ENCODE data around the gene DUOX2.
"Not testable (repeated sequence)": the region's sequence is repeated elsewhere in the genome, so short reads cannot be mapped to it uniquely, and the experiment has no call there.

The DUOX2 gene

DNA sequence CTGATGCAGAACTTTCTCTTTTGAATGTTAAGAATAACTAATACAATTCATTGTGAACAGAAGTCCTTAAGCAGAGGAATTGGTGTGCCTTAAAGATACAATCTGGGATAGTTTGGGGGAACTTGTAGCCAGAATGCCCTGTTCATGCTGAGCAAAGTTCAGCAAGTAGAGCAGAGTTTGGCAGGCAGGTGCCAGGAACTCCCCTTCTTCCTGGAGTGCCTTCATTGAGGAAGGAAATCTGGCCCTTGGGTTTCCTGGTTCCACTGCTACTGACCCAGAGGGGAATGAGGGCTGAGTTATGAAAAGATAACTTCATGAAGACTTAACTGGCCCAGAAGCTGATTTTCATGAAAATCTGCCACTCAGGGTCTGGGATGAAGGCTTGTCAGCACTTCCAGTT lies 40.4 kb downstream of the DUOX2 start:
- DNase-seq (ENCODE audit: low read depth): not testable (repeated sequence)

DNA sequence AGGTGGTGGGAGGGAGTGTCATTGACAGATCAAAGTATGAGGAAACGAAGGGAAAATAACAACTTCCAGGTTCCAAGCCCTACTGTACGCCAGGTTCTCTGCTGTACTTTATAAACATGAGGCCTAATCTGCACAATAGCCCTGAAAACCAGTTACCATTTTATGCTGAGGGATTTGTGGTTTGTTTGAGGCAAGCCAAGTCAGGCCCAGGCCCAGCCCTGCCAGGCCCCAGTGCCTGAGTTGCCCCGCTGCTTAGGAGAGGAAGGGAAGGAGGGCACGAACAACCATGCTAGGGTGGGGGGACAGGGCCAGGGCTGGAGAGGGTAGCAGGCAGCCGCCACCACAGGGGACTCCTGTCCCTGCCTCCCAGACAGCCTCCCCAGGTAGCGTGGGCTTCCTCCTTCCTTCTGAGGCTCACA lies 44.0 kb downstream of the DUOX2 start:
- DNase-seq (ENCODE audit: low read depth): not testable (repeated sequence)

DNA sequence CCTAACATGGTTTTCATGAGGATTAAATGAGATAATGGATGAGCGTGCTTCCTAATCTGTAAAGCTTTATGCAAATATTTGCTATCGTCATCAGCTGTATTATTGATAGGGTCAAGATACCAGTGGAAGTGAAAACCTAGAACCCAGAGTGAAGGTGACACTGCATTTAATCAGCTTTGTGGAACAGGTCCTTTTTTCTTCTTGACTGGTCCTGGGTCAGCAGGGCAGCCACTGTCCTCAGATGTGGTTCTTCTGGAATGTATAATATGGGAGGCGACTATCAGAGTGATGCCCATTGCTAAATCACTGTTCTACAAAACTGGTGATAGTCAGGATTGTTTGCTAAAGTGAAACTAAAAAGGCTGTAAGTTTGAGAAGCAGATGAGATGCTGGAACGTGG lies 49.6 kb downstream of the DUOX2 start:
- no peak for DNase-seq (ENCODE audit: low read depth)

DNA sequence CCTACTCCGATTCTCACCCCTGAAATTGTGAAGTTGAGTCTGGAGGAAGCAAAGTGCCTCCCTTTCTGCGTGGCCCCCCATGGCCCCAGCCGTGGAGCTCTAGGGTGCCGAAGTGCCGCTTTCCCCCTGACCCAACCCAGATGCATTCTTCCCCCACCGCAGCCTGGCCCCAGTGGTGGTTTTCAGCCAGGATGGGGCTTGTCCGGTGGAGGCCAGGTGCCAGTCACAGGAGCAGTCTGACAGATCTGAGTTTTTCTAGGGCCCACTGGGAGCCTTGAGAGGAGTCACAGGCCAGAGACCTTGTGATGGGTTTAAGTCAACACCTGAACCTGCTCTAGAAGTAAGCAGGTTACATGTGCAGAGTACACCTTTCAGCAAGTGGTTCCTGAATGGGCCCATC lies 51.7 kb downstream of the DUOX2 start:
- not testable (repeated sequence) for DNase-seq (ENCODE audit: low read depth)

DNA sequence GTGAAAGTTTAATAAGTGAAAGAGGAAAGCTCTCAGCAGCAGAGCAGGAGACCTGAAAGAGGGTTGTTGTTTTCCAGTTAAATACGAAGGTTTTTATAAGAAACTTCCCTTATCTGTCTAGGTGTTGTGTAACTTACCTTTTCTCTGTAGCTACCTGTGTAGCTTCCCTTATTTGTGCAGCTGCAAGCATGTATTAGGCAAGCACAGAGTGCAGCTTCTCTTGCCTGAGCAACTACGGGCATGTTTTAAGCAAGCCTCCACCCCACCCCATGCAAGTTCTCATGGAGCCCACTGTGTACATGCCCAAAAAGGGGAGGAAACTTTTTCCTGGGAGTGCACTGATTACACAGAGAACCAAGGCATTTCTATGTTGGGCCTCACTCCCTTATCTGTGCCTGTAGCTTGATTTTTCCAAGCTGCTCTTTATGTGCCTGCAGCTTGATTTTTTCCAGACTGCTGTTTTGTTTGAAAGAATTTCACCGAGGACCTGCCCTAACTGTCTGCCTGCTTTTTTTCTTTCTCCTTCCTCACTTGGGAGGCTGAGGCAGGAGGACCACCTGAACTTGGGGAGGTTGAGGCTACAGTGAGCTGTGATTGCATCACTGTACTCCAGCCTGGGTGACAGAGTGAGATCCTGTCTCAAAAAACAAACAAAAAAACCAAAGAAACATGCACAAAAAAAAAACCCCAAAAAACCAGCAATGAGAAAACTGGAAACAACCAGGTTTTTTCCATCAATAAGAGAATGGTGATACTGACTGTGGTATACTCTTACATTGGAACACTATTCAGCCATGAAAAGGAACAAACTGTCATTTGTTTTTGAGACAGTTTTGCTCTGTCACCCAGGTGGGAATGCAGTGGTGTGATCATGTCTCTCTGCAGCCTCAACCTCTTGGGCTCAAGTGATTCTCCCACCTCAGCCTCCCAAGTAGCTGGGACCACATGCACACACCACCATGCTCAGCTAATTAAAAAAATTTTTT lies 55.0 kb downstream of the DUOX2 start:
- not testable (repeated sequence) for DNase-seq (ENCODE audit: low read depth)

DNA sequence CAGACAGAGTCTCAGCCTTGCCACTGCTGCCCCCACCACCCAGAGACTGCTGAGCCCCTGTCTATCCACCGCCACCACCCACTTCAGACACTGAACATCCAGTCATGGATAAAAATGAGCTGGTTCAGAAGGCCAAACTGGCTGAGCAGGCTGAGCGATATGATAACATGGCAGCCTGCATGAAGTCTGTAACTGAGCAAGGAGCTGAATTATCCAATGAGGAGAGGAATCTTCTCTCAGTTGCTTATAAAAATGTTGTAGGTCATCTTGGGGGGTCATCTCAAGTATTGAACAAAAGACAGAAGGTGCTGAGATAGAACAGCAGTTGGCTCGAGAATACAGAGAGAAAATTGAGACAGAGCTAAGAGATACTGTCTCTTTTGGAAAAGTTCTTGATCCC lies 61.3 kb downstream of the DUOX2 start:
- not testable (repeated sequence) for DNase-seq (ENCODE audit: low read depth)

DNA sequence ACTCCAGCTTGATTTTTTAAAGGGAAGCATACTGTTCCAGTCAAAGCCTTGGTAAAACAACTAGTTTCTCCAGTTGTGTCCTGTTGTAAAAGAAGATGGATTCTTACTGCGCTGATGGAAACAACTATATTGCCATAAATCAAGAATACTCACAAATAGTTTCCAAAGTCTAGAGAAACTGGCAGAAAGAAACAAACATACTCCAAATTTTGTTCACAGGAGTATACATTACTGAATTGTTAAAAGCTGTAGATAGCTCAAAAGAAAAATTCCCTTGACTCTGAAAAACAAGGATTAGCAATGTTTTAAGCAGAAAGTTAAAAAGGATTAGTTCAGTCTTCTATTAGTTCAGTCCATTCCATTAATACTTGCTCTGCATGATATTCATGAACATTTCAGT lies 63.4 kb downstream of the DUOX2 start:
- DNase-seq (ENCODE audit: low read depth): no peak

DNA sequence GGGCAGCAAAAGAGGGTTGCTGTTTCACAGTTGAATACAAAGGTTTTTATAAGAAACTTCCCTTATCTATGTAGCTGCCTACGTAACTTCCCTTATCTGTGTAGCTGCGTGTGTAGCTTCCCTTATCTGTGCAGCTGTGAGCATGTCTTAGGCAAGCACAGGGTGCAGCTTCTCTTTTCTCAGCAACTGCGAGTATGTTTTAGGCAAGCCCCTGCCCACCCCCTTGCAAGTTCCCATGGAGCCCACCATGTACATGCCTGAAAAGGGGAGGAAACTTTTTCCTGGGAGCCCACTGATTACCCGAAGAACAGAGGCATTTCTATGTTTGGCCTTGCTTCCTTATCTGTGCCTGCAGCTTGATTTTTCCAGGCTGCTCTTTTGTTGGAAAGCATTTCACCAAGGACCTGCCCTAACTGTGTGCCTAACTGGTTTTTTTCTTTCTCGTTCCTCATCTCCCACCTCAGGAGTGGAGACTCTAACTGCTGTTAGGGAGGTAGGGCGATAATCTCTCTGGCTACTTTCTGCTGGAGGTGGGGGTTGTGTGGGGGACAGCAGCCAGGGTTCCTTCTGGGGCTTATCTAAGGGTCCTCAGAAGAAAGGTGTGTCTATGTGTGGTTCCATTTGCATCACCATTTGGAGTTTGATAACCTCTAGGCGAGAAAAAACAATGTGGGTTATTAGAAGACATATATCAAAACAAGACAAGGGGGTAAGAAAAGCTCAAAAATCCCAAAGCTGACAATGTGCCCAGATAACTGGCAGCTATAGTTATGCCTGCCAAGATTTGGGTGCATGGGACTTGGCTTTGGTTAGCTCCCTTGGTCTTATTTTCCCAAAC lies 65.0 kb downstream of the DUOX2 start:
- no peak for DNase-seq (ENCODE audit: low read depth)

DNA sequence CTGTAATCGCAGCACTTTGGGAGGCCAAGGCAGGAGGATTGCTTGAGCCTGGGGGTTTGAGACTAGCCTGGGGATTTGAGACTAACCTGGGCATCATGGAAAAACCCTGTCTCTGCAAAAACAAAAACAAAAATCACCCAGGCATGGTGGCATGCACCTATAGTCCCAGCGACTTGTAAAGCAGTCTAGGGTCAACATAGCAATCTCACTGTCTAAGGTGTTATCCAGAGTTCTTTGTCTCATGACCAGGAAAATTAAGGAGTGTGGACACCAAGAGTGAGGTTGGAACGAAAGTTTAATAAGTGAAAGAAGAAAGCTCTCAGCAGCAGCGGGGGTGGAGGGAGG lies 65.6 kb downstream of the DUOX2 start:
- DNase-seq (ENCODE audit: low read depth): not testable (repeated sequence)

DNA sequence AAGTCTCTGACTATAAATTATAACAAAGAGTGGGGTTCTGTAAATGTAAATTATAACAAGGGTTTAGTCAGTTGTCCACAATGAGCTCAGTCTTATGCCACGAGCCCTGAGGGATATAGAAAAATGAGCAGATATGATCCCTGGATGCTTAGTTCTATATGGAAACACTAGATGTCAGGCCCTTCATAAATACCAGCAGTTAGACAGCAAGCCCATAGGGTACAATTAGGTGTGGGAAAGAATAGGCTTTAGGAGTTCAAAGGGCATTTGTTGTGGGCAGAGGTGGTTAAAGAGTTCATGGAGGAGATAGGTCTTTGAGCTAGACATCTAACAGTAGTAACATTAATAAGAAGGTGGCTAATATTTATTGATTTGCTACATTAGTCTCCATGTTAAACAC lies 69.7 kb downstream of the DUOX2 start:
- not testable (repeated sequence) for DNase-seq (ENCODE audit: low read depth)

DNA sequence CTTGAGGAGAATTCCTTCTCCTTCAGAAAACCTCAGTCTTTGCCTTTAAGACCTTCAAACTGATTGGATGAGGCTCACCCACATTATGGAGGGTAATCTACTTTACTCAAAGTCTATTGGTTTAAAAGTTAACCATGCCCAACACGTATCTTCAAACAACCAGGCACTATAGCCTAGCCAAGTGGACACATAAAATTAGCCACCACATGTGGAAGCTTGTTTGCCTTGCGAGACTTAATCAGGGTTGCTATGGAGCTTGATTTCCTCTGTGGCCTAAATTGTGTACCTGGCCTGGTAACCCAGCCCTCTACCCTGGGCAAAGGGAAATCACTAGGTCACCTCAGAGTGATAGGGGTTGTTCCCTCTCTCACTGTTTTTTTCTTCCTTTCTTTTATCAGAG lies 71.1 kb downstream of the DUOX2 start:
- not testable (repeated sequence) for DNase-seq (ENCODE audit: low read depth)
